ENCODE data around the gene NATD1. TPM values are rescaled to one million over a fixed set of nuclear protein-coding genes. Genes with fewer than 3 reads are reported as not detected.

Gene NATD1
- total RNA-seq, 1 experiment from 2014 or later, result 3.1 TPM

DNA sequence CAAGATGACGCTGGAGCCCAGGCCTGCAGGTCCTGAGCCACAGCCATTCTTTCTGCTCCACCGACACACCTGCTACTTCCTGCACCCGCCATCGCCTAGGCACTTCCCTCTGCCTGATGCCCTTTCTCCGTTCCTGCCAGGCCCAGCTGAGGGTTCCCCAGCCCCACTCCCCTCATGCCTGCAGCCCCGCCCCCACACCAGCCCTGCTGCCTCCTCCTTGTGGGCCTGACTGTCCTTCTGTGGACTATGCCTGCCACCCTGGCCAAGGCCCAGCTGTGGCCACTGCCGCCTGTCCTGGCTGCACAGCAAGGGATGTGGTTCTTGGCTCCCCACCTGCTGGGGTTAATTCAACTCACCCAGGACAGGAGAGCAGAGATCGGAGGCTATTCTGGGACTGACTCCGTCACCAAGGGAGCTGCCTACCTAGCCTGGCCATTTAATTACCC lies 7.5 kb downstream of the NATD1 start:
- Histone ChIP-seq H3K4me3 (replicated peaks in 1 of 2; ENCODE audit: low read depth in 1 of 2, low read length in 2 of 2) (no peak overlapping the region), H3K4me2 (ENCODE audit: low read length) (no peak overlapping the region), H3K27me3 (ENCODE audit: insufficient read depth, low read length) (no peaks in the 10 kb centered on the region), H3K4me1 (ENCODE audit: control insufficient read depth in 1 of 2, insufficient read depth in 2 of 2, low read length in 2 of 2) (peaks cover under 1 to 4% of the 10 kb centered on the region in 2 experiments; a peak in 3 of 4 replicates), H3K9me3 (ENCODE audit: control insufficient read depth in 1 of 2, insufficient read depth in 1 of 2, low read depth in 1 of 2, low read length in 2 of 2) (no peaks in the 10 kb centered on the region), H3K79me2 (ENCODE audit: insufficient read depth, low read length) (no peaks in the 10 kb centered on the region), H3K27ac (ENCODE audit: low read depth, low read length) (no peak overlapping the region), H4K20me1 (ENCODE audit: insufficient read depth) (no peaks in the 10 kb centered on the region), H3K36me3 (ENCODE audit: control insufficient read depth in 1 of 2, insufficient read depth in 2 of 2, low read length in 2 of 2) (no peaks in the 10 kb centered on the region), H2AFZ (ENCODE audit: low read depth, low read length, poor library complexity, severe bottlenecking) (no peak overlapping the region), H3K9ac (ENCODE audit: low read length) (no peak overlapping the region), H3K9me2 (ENCODE audit: insufficient read depth) (no peaks in the 10 kb centered on the region)
- ChIA-PET RAD21 (ENCODE audit: low non-redundant PET in 1 of 2, low total read pairs in 2 of 2, uncharacterized antibody in 2 of 2, unreplicated experiment in 2 of 2) (no interaction called here), CTCF (no interaction called here), POLR2A (interaction anchor here (0.7 kb wide), 1 partner anchor 30 kb away, joined by 3 read pairs; no protein-coding TSS in a partner anchor)
- intact Hi-C loops (cut with micrococcal nuclease), result no loop called here
- BruUV-seq (replicated peaks), result no TSS peak
- ATAC-seq, result no peak
- DNase-seq (ENCODE audit: low read depth, low spot score), result no peak
- TF ChIP-seq JUND (IDR thresholded peaks at IDR 0.05), result no peak

DNA sequence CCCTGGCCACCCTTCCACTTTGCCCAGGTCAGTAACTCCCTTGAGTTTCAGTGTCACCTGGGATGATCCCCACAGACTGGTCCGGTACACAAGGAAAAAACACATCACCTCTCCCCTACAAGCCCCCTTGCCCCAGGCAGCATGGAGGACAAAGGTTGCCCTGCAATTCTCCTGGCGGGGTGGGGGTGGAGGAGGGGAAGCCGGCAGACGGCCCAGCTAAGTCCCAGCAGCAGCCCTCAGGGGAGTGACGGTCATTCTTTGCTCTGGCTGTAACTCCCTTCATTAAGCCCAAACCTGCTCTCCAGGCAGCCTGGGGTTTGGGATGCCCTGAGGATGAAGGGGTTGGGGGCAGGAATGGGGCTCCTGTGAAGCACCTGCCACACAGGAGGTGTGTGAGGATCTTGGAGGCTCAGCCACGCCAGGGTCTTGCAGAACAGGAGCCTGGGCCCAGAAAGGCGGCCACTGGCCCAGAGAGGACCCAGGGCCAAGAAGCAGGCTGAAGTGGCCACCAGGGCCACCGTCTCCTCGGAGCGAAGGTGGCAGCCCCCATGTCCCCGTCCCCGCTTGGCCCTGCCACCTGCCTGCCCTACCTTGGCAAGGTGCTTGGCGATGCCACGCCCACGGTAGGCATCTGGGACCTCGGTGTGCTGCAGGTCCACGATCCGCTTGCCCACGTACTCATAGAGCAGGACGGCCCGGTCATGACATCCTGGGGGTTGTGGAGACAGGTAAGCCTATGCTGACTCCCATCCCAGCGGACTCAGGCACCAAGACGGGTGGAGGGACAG lies 9.5 kb downstream of the NATD1 start:
- Histone ChIP-seq H3K27ac (ENCODE audit: low read depth, low read length) (no peak overlapping the region), H3K4me1 (ENCODE audit: control insufficient read depth in 1 of 2, insufficient read depth in 2 of 2, low read length in 2 of 2) (no peaks in the 10 kb centered on the region), H3K9me2 (ENCODE audit: insufficient read depth) (no peaks in the 10 kb centered on the region), H2AFZ (ENCODE audit: low read depth, low read length, poor library complexity, severe bottlenecking) (no peak overlapping the region), H3K9me3 (ENCODE audit: control insufficient read depth in 1 of 2, insufficient read depth in 1 of 2, low read depth in 1 of 2, low read length in 2 of 2) (no peaks in the 10 kb centered on the region), H3K79me2 (ENCODE audit: insufficient read depth, low read length) (no peaks in the 10 kb centered on the region), H3K36me3 (ENCODE audit: control insufficient read depth in 1 of 2, insufficient read depth in 2 of 2, low read length in 2 of 2) (no peaks in the 10 kb centered on the region), H3K4me3 (replicated peaks in 1 of 2; ENCODE audit: low read depth in 1 of 2, low read length in 2 of 2) (no peak overlapping the region), H3K4me2 (ENCODE audit: low read length) (no peak overlapping the region), H3K27me3 (ENCODE audit: insufficient read depth, low read length) (no peaks in the 10 kb centered on the region), H3K9ac (ENCODE audit: low read length) (no peak overlapping the region), H4K20me1 (ENCODE audit: insufficient read depth) (no peaks in the 10 kb centered on the region)
- ChIA-PET RAD21 (ENCODE audit: low non-redundant PET in 1 of 2, low total read pairs in 2 of 2, uncharacterized antibody in 2 of 2, unreplicated experiment in 2 of 2) (no interaction called here), POLR2A (no interaction called here), CTCF (no interaction called here)
- intact Hi-C loops (cut with micrococcal nuclease), result no loop called here
- ATAC-seq, result no peak
- TF ChIP-seq SRF (IDR thresholded peaks at IDR 0.05; ENCODE audit: low read depth) (no peak), POLR2AphosphoS5 (IDR thresholded peaks at IDR 0.05; ENCODE audit: low read depth, low read length) (no peak)
- DNase-seq (ENCODE audit: low read depth, low spot score), result no peak
- no TSS peak for BruUV-seq (replicated peaks)
